Esophagus squamous epithelium (tissue), 5 donors: Measurements from ENCODE around the gene PIK3C2G. TPM values are rescaled to one million over a fixed set of nuclear protein-coding genes. Genes with fewer than 3 reads are reported as not detected.

ENCODE experiments used
- DNase-seq: peaks from one replicate; lab custom pipeline; 2025; lab: John Stamatoyannopoulos, UW
- H3K27ac ChIP-seq, 4 donors: fragments of 200-600 bp; sonication (generic); one replicate each; pipeline ENCODE4 v1.5.1; 2016 to 2019; ENCODE audit warnings: mild to moderate bottlenecking in 1 of 4
- H3K27me3 ChIP-seq, 4 donors: fragments of 200-600 bp; sonication (generic); 1 replicate in 3 of 4; 2 replicates in 1 of 4; pipeline versions ENCODE4 v1.5.1 to v1.6.0; 2017 to 2021; ENCODE audit warnings: antibody characterized with exemption in 1 of 4
- H3K36me3 ChIP-seq, 3 donors: fragments of 200-600 bp; sonication (generic); one replicate each; pipeline ENCODE4 v1.5.1; 2016 to 2019
- H3K4me1 ChIP-seq, 3 donors: fragments of 200-600 bp; sonication (generic); one replicate each; pipeline ENCODE4 v1.5.1; 2017 to 2019
- H3K4me3 ChIP-seq, 4 donors: fragments of 200-600 bp; sonication (generic); 1 replicate in 3 of 4; 2 replicates in 1 of 4; pipeline ENCODE4 v1.5.1; 2016 to 2019; ENCODE audit warnings: mild to moderate bottlenecking in 2 of 4, moderate library complexity in 1 of 4
- H3K9me3 ChIP-seq, 3 donors: fragments of 200-600 bp; sonication (generic); one replicate each; pipeline ENCODE4 v1.5.1; 2016 to 2019
- POLR2A ChIP-seq, 4 donors: fragments of 450-650 bp; IDR thresholded peaks; one replicate each; pipeline ENCODE4 v1.6.1; 2017; ENCODE audit warnings: antibody characterized with exemption in 4 of 4, mild to moderate bottlenecking in 4 of 4, moderate library complexity in 3 of 4
- WGBS, 2 donors: methylation state at CpG; one replicate each; pipeline ENCODE4 v1.1.5; 2018; 5-methylcytosine and 5-hydroxymethylcytosine counted together
- intact Hi-C: fragments of 100-400 bp; cut with DNase I; formaldehyde crosslinking; loops from one replicate; pipeline ENCODE4 v1.15.0; 2022
- total RNA-seq, 4 donors: library from RNA; depleted of rRNA; stranded (reverse); fragments of >200 nt; gene quantifications; one replicate each; pipeline ENCODE4 v1.1.0, GENCODE V29; 2016
- TF ChIP-seq, protein P1 (sequence below), 6 experiments: fragments of 450-650 bp in 4 of 6; fragments of 200-600 bp in 2 of 6; sonication (generic) in 2 of 6; IDR thresholded peaks; one replicate each; pipeline ENCODE4 v1.5.1; 2016 to 2019; ENCODE audit warnings: antibody characterized with exemption in 6 of 6, mild to moderate bottlenecking in 4 of 6, moderate library complexity in 4 of 6
- donor health status: DM: yes; HTN: yes; CAD: no.

The PIK3C2G gene
- total RNA-seq, 4 donors from 2014 or later, result 3.5 to 12.6 (median 7.2) TPM

DNA sequence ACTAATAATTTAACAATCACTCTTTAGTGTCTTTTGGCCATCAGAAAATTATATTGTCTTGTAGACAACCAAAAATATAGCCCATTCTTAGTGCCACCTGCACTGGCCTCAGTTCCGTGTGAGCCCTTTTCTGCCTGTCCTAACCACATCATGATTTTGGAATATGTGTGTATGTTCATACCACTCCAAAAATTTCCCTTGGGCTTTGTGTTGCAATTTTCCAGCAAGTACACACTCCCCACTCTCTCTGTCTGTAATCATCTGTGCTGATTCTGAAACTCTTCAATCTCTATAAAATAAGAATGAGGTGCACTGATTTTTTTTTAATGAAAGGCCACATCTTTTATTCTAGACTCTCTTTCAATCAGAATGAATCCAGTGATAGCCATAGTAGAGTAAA is 196.0 kb downstream of the PIK3C2G start:
- no peaks in the 10 kb centered on the region for H3K27me3 ChIP-seq
- intact Hi-C loops, result no loop called here
- no peaks in the 10 kb centered on the region for H3K36me3 ChIP-seq
- no peak for DNase-seq
- no peak overlapping the region for H3K4me3 ChIP-seq
- H3K27ac ChIP-seq, result no peak overlapping the region
- 65 to 73% methylated on average over 1 of the region's 1 CpG for WGBS, 2 donors
- no peaks in the 10 kb centered on the region for H3K9me3 ChIP-seq
- TF ChIP-seq POLR2A (IDR thresholded peaks at IDR 0.05), result no peak
- TF ChIP-seq, protein P1, sequence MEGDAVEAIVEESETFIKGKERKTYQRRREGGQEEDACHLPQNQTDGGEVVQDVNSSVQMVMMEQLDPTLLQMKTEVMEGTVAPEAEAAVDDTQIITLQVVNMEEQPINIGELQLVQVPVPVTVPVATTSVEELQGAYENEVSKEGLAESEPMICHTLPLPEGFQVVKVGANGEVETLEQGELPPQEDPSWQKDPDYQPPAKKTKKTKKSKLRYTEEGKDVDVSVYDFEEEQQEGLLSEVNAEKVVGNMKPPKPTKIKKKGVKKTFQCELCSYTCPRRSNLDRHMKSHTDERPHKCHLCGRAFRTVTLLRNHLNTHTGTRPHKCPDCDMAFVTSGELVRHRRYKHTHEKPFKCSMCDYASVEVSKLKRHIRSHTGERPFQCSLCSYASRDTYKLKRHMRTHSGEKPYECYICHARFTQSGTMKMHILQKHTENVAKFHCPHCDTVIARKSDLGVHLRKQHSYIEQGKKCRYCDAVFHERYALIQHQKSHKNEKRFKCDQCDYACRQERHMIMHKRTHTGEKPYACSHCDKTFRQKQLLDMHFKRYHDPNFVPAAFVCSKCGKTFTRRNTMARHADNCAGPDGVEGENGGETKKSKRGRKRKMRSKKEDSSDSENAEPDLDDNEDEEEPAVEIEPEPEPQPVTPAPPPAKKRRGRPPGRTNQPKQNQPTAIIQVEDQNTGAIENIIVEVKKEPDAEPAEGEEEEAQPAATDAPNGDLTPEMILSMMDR (IDR thresholded peaks at IDR 0.05), result no peak
- peaks cover 0 to 11% (median 3%) of the 10 kb centered on the region in 3 donors for H3K4me1 ChIP-seq

DNA sequence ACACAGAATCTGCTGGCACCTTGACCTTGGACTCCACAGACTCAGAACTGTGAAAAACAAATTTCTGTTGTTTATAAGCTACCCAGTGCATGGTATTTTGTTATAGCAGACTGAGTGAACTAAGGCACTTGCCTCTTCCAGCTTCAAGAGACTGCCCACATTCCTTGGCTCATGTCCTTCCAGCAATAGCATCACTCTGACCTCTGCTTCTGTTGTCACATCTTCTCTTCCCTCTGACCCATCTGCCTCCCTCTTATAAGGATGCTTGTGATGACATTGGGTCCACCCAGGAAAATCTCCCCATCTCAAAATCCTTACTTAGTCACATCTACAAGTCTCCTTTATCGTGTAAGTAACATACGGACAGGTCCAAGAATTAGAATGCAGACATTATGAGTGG is 200.4 kb downstream of the PIK3C2G start:
- no peaks in the 10 kb centered on the region for H3K36me3 ChIP-seq
- TF ChIP-seq, protein P1 (IDR thresholded peaks at IDR 0.05), result no peak
- no peak for TF ChIP-seq POLR2A (IDR thresholded peaks at IDR 0.05)
- intact Hi-C loops, result no loop called here
- H3K4me1 ChIP-seq, result peaks cover 0 to 20% (median 3%) of the 10 kb centered on the region in 3 donors
- 56 to 61% methylated on average over 2 of the region's 2 CpGs for WGBS, 2 donors
- no peak overlapping the region for H3K4me3 ChIP-seq
- no peaks in the 10 kb centered on the region for H3K9me3 ChIP-seq
- peak overlapping the region in 1 of 4 donors; percentile 38 for H3K27ac ChIP-seq
- no peak for DNase-seq
- H3K27me3 ChIP-seq, result no peaks in the 10 kb centered on the region

DNA sequence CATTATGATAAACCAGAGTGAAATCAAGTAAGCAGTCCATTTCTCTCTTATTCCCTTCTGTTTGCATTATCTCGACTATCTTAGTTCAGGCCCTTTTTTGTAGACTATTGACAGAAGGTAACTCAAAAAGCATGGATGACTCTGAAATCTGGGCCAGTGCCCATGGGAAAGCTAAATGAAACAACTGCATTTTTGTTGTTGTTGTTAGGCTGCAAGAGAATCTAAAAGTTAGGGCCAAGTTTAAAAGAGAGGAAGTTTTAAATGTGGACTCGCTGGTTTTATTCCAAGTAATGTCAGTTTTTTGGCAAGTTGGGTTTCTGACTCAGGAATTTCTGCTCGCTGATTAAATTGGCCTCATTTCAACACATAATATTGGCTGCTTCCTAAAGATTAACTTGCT is 201.1 kb downstream of the PIK3C2G start:
- H3K9me3 ChIP-seq, result no peaks in the 10 kb centered on the region
- intact Hi-C loops, result no loop called here
- no peaks in the 10 kb centered on the region for H3K36me3 ChIP-seq
- peak overlapping the region in 1 of 4 donors; percentile 38 for H3K27ac ChIP-seq
- WGBS, 2 donors, result 3 to 6% methylated on average over 3 of the region's 3 CpGs
- DNase-seq, result no peak
- H3K4me3 ChIP-seq, result no peak overlapping the region
- H3K4me1 ChIP-seq, result peaks cover 0 to 20% (median 3%) of the 10 kb centered on the region in 3 donors
- TF ChIP-seq, protein P1 (IDR thresholded peaks at IDR 0.05), result no peak
- no peak for TF ChIP-seq POLR2A (IDR thresholded peaks at IDR 0.05)
- H3K27me3 ChIP-seq, result no peaks in the 10 kb centered on the region

DNA sequence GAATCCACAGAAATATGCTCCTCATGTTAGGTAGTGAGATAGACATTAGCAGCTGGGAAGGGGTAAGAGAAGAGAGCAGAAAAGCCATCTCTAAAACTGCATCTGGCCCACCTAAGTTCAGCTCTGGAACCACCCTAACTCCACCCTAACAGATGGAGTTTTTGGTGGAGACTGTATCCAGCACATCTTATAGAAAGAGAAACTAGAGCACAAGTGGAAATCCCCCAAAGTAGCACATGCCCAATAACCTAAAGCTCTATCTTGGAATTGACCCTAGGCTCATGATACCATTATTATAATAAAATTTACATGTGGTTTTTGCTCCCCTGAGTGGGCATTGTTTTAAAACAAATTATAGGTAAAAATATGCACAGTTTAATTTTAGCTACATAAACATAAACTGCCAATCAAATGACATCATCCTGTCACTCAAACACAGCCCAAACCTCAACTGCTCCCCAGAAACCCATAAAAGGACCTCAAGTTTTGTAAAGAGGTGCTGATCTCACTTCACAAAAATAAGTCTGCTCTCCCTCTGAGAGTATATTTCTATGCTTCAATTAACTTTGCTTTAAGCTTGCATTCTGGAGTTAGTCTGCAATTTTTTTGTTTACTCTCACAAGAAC is 206.4 kb downstream of the PIK3C2G start:
- TF ChIP-seq, protein P1 (IDR thresholded peaks at IDR 0.05), result no peak
- TF ChIP-seq POLR2A (IDR thresholded peaks at IDR 0.05), result no peak
- Histone ChIP-seq H3K36me3 (no peaks in the 10 kb centered on the region), H3K4me3 (no peak overlapping the region), H3K4me1 (peaks cover 0 to 22% (median 0%) of the 10 kb centered on the region in 3 donors), H3K27ac (no peak overlapping the region), H3K27me3 (no peaks in the 10 kb centered on the region), H3K9me3 (no peaks in the 10 kb centered on the region)
- intact Hi-C loops, result no loop called here
- DNase-seq, result no peak

DNA sequence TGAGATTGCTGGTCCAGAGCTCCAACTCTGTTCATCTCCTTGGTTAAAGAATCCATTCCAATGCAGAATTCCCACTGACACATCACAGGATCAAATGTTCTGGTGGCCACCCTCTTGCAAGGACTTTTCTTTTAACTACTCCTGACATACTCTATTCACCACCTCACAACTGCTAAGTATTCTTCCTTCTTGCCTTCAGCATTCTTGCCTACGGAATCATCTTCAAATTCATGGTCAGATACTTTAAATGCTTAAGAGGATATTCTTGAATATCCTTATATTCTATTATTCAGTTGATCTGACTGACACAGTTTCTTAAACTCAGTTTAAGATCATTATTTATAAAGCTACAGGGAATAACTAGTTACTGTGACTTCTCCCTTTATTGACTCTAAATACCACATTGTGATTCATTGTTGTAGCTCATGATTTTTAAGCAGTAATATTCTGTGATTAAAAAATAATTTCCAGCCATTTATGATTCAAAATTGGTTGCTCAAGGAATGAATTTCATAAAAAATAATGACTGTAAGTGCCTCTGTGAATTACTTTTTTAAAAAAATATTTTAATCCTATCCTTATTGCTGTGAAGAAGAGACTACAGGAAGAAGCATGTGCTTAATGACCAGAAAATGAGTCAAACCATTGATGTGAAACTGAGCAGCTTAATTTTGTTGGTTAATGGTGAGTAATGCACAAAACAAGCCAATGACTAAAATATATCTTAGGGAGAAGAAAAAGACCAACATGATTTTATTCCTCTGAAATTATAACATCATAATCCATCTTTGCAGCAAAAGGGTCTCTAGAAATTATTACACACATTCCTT is 207.1 kb downstream of the PIK3C2G start:
- H3K9me3 ChIP-seq, result no peaks in the 10 kb centered on the region
- H3K36me3 ChIP-seq, result no peaks in the 10 kb centered on the region
- peaks cover 0 to 17% (median 0%) of the 10 kb centered on the region in 3 donors for H3K4me1 ChIP-seq
- no peak overlapping the region for H3K4me3 ChIP-seq
- H3K27ac ChIP-seq, result no peak overlapping the region
- intact Hi-C loops, result no loop called here
- no peaks in the 10 kb centered on the region for H3K27me3 ChIP-seq
- TF ChIP-seq, protein P1 (IDR thresholded peaks at IDR 0.05), result no peak
- no peak for TF ChIP-seq POLR2A (IDR thresholded peaks at IDR 0.05)
- WGBS, 2 donors, result 39 to 78% methylated on average over 1 of the region's 1 CpG
- no peak for DNase-seq
